Tibial nerve (tissue), 4 donors: ENCODE data around the gene METAP1D. TPM values are rescaled to one million over a fixed set of nuclear protein-coding genes. Genes with fewer than 3 reads are reported as not detected.
A peak's percentile ranks its signal among the peaks of the same experiment; 100 is the strongest.

Experiments used
- DNase-seq, 2 donors: peaks; one replicate each; pipeline ENCODE4 v3.0.0-alpha.2; 2019; ENCODE audit warnings: low spot score in 2 of 2
- H3K27ac ChIP-seq, 4 donors: fragments of 200-600 bp; sonication (generic) in 3 of 4; one replicate each; pipeline ENCODE4 v1.5.1; 2017 to 2019; ENCODE audit warnings: mild to moderate bottlenecking in 1 of 4
- H3K27me3 ChIP-seq, 2 donors: fragments of 200-600 bp; sonication (generic) in 1 of 2; one replicate each; pipeline versions ENCODE4 v1.5.1 to v1.6.0; 2017 to 2019
- H3K36me3 ChIP-seq, 3 donors: fragments of 200-600 bp; sonication (generic); one replicate each; pipeline ENCODE4 v1.5.1; 2018 to 2019
- H3K4me1 ChIP-seq, 4 donors: fragments of 200-600 bp; sonication (generic) in 3 of 4; one replicate each; pipeline ENCODE4 v1.5.1; 2017 to 2019
- H3K4me3 ChIP-seq, 4 donors: fragments of 200-600 bp; sonication (generic) in 3 of 4; one replicate each; pipeline ENCODE4 v1.5.1; 2017 to 2019; ENCODE audit warnings: mild to moderate bottlenecking in 1 of 4, moderate library complexity in 1 of 4
- H3K9me3 ChIP-seq, 4 donors: fragments of 200-600 bp; sonication (generic) in 3 of 4; one replicate each; pipeline ENCODE4 v1.5.1; 2017 to 2019
- EP300 ChIP-seq, 2 donors: sonication (generic); formaldehyde crosslinking; IDR thresholded peaks; one replicate each; pipeline ENCODE4 v1.6.1; 2017; ENCODE audit warnings: antibody characterized with exemption in 2 of 2, mild to moderate bottlenecking in 1 of 2
- POLR2A ChIP-seq, 2 donors: fragments of 450-650 bp; IDR thresholded peaks; one replicate each; pipeline ENCODE4 v1.6.1; 2017; ENCODE audit warnings: antibody characterized with exemption in 2 of 2, mild to moderate bottlenecking in 2 of 2, moderate library complexity in 2 of 2
- WGBS, 2 donors: methylation state at CpG; one replicate each; pipeline ENCODE4 v1.1.5; 2018; 5-methylcytosine and 5-hydroxymethylcytosine counted together
- total RNA-seq, 4 donors: library from RNA; depleted of rRNA; stranded (reverse); fragments of >200 nt; gene quantifications; one replicate each; pipeline ENCODE4 v1.1.0, GENCODE V29; 2016
- TF ChIP-seq, protein P1 (sequence below), 5 experiments: fragments of 200-600 bp in 3 of 5; fragments of 450-650 bp in 2 of 5; sonication (generic) in 3 of 5; IDR thresholded peaks; one replicate each; pipeline ENCODE4 v1.5.1; 2016 to 2019; ENCODE audit warnings: antibody characterized with exemption in 5 of 5, mild to moderate bottlenecking in 3 of 5, moderate library complexity in 2 of 5

Gene METAP1D
- total RNA-seq, 4 donors from 2014 or later: 9.4 to 28.4 (median 14.7) TPM

DNA sequence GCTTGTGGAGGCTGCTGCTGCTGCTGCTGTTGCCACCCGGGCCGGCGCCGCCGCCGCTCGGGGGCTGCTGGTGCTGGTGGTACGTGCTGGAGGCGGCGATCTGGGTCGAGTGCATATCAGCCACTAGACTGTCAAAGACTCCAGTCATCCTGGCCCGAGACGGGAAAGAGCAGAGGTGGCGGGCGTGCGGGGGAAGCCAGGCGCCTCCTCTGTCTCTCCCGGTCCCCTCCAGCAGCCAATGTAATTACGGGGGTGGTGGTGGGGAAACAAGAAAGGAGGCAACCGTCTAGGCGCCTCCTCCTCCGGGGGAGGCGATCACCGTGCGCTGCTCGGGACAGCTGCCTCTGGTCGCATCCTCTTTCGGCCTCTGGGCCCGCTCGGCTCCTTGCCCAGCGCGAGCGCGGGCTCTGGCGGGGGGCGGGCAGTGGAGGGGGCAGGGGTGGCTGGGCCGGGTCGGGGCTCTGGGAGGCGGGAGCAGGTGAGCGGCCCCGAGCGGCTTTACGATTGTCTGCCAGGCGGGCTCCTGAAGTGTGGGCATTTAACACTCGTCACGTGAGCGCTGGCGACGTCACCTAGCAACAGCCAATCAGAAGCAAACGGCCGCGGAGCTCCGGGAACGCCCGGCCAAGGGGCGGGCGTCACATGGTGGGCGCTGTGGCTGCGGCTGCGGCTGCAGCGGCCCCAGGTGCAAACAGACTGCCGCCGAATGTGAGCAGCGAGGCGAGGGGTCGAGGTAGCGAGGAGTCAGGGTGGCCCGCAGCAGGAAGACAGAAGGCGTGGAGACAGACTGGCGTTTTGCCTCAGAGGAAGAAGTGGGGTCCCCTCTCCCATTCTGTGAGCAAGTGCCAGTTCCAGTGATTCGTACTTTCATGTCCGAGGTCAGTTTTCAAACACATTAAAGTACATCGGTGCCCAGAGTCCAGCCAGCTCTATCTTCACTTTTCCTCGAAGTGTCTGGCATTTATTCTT is 102.9 kb downstream of the METAP1D start, which contains the start of gene DLX2:
TSS of gene DLX2 (minus strand) at position 510 of the 969 bp plus-strand sequence. CDS start at position 148, 362 bp downstream.
- no peaks in the 10 kb centered on the region for H3K36me3 ChIP-seq
- WGBS, 2 donors: 2% methylated on average over 44 to 50 of the region's 74 CpGs
- H3K27ac ChIP-seq: peak within 1 kb of the TSS in 1 of 4 donors; percentile 63
- peak in 1 of 2 donors; percentile 19 for TF ChIP-seq POLR2A (IDR thresholded peaks at IDR 0.05)
- TF ChIP-seq EP300 (IDR thresholded peaks at IDR 0.05): peak in 1 of 2 donors; percentile 37
- TF ChIP-seq, protein P1, sequence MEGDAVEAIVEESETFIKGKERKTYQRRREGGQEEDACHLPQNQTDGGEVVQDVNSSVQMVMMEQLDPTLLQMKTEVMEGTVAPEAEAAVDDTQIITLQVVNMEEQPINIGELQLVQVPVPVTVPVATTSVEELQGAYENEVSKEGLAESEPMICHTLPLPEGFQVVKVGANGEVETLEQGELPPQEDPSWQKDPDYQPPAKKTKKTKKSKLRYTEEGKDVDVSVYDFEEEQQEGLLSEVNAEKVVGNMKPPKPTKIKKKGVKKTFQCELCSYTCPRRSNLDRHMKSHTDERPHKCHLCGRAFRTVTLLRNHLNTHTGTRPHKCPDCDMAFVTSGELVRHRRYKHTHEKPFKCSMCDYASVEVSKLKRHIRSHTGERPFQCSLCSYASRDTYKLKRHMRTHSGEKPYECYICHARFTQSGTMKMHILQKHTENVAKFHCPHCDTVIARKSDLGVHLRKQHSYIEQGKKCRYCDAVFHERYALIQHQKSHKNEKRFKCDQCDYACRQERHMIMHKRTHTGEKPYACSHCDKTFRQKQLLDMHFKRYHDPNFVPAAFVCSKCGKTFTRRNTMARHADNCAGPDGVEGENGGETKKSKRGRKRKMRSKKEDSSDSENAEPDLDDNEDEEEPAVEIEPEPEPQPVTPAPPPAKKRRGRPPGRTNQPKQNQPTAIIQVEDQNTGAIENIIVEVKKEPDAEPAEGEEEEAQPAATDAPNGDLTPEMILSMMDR (IDR thresholded peaks at IDR 0.05): no peak
- peak; percentile 40 to 68 for DNase-seq
- H3K4me1 ChIP-seq: peaks cover 0 to 79% (median 53%) of the 10 kb centered on the region in 4 donors
- H3K27me3 ChIP-seq: peaks cover 18 to 100% of the 10 kb centered on the region in 2 donors
- peak within 1 kb of the TSS; percentile 34 to 65 (median 44) for H3K4me3 ChIP-seq
- no peaks in the 10 kb centered on the region for H3K9me3 ChIP-seq

DNA sequence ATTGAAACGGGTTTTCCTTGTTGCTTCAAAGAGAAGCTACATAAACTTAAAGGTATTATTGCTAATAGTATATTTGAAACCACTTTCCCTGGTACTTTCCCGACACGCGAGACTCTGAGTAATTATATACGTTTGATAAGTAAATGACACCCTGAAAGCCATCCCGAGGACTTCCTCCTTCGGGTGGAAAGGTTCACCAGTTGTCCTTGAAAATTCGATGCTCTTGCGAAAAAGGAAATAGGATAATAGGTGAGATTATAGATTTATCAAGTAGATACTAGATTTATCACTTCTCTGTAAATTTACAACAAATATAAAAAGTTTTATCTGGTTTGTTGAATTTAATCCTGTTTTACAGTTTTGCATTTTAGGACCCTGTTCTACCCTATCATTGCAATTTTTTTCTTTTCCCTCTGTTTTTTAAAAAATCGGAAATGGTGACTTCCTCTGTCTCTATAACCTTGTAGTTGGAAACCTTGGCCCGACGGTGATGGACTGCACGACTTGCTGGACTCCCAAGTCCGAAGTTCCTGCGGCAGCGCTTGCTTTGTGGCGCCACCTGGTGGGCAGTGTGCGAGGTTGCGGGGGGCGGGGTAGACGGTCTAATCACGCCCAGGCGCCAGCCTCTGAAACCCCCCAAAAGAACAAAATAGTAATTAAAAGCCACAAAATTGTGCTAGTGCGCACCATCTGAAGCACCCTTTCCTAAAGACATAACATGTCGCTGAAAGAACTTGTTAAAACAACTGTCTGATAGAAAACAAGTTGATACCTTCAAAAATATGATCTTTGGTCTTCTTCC is 103.9 kb downstream of the METAP1D start:
- Histone ChIP-seq H3K9me3 (no peaks in the 10 kb centered on the region), H3K27me3 (peaks cover 18 to 100% of the 10 kb centered on the region in 2 donors), H3K36me3 (no peaks in the 10 kb centered on the region), H3K4me1 (peaks cover 0 to 76% (median 52%) of the 10 kb centered on the region in 4 donors), H3K4me3 (peak overlapping the region in 2 of 4 donors; percentile 50 to 65), H3K27ac (no peak overlapping the region)
- TF ChIP-seq, protein P1 (IDR thresholded peaks at IDR 0.05): peak; percentile 68 to 89 (median 78)
- no peak for TF ChIP-seq POLR2A (IDR thresholded peaks at IDR 0.05)
- TF ChIP-seq EP300 (IDR thresholded peaks at IDR 0.05): no peak
- peak; percentile 59 to 73 for DNase-seq
- whole genome bisulfite sequencing, 2 donors: 8 to 9% methylated on average over 25 of the region's 25 CpGs

DNA sequence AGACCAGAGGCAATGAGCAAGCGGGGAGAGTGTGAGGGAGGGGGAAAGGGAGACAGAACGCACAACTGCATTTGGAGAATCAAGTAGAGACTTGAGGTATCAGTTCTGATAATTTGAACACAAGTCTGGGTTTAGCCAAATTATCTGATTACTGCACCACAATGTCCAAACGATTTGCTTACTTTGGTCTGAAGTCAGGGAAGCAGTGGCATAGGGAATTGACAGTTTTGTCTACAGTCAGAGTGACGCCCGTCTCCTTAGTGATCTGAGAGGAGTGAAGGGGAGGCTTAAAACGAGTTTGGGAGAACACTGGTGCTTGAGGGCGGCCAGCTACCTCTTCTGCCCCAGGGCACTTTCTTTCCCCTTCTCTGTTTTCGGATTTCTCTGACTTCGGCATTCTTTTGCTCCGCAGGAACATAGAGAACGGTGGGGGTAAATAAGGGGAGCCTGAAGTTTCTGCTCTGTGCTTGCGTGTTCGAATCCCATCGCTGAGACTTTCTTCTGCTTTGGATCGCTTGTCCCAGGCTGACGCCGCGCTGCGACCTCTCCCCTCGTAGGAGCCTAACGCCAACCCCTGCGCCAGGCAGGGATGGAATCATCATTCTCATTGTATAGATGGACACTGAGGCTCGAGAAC is 105.8 kb downstream of the METAP1D start:
- Histone ChIP-seq H3K4me3 (no peak overlapping the region), H3K27ac (no peak overlapping the region), H3K27me3 (peaks cover 7 to 100% of the 10 kb centered on the region in 2 donors), H3K4me1 (peaks cover 0 to 57% (median 34%) of the 10 kb centered on the region in 4 donors), H3K9me3 (no peaks in the 10 kb centered on the region), H3K36me3 (no peaks in the 10 kb centered on the region)
- no peak for TF ChIP-seq EP300 (IDR thresholded peaks at IDR 0.05)
- TF ChIP-seq, protein P1 (IDR thresholded peaks at IDR 0.05): no peak
- TF ChIP-seq POLR2A (IDR thresholded peaks at IDR 0.05): no peak
- WGBS, 2 donors: 13 to 16% methylated on average over 23 of the region's 23 CpGs
- no peak for DNase-seq

DNA sequence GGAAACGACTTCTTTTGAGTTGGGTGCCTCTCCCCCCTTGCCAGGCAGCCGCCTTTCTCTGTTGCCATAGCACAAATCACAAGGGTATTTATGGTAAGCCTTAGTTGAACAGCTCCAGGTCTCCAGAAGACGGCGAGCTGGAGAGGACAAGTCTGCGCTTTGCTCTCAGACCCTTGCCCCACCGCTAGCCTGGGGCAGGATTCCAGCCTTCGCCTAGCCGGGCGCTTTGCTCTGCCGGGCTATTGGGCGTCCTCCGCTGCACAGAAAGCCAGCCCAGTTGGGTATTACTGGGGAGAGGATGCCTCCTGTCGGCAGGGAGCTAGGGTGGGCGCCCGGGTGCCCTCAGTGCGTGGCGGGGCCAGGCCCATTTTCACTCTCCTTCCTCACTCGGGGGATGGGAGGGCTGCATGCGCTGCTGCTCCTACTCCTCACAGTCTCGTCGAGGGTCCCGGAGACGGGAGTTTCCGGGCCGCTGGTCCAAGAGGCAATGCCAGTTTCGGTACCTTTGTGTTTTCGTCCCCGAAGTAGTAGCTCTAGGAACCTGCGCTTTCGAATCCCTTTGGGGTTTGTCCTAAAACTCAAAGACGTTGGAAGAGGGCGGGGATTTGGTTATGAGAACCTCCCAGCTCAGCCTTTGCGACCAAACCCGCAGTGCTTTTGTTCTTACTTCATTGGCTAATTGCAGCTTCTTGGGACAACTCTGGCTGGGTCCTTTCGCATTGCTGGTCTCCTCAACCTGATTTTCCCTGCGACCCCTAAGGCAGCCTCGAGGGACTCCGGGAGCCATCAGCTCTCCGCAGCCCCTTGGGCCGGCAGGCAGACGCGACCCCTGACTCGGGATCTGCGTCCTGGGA is 106.6 kb downstream of the METAP1D start:
- Histone ChIP-seq H3K27ac (no peak overlapping the region), H3K9me3 (no peaks in the 10 kb centered on the region), H3K4me3 (peak overlapping the region in 1 of 4 donors; percentile 33), H3K27me3 (peaks cover 4 to 96% of the 10 kb centered on the region in 2 donors), H3K36me3 (no peaks in the 10 kb centered on the region), H3K4me1 (peaks cover 0 to 49% (median 27%) of the 10 kb centered on the region in 4 donors)
- 3 to 8% methylated on average over 44 of the region's 44 CpGs for WGBS, 2 donors
- TF ChIP-seq EP300 (IDR thresholded peaks at IDR 0.05) (no peak), POLR2A (IDR thresholded peaks at IDR 0.05) (no peak)
- TF ChIP-seq, protein P1 (IDR thresholded peaks at IDR 0.05): peak in 3 of 5 experiments; percentile 17 to 40 (median 39)
- no peak for DNase-seq
